NCI-H345 (cell line): ENCODE data around the gene CDC42BPG.

Experiments
- DNase-seq: peaks from one replicate; lab custom pipeline; 2025; lab: John Stamatoyannopoulos, UW

Gene CDC42BPG

GRCh38 chr11:64878494-64879243 is 34.2 kb upstream of the CDC42BPG start, which contains the start of gene EHD1:
Gene EHD1 (minus strand): TSS chr11:64878621. CDS start chr11:64878464, 157 bp downstream.
- DNase-seq: peak; percentile 99

- DNase-seq: no peak
These were observed 33.7 kb upstream of the CDC42BPG start for GRCh38 chr11:64878223-64878493.

- DNase-seq: peak; percentile 40
These were observed 33.2 kb upstream of the CDC42BPG start for GRCh38 chr11:64877390-64878222.

GRCh38 chr11:64876835-64877341 is 32.4 kb upstream of the CDC42BPG start:
- DNase-seq: no peak

GRCh38 chr11:64876229-64876750 is 31.8 kb upstream of the CDC42BPG start:
- DNase-seq: no peak

- no peak for DNase-seq
These were observed 31.1 kb upstream of the CDC42BPG start for GRCh38 chr11:64875369-64876228.

- no peak for DNase-seq
These were observed 30.1 kb upstream of the CDC42BPG start for GRCh38 chr11:64874308-64875240.

GRCh38 chr11:64872790-64873488 is 28.5 kb upstream of the CDC42BPG start:
- DNase-seq: no peak

- DNase-seq: no peak
These were observed 27.0 kb upstream of the CDC42BPG start for GRCh38 chr11:64871492-64871891.

- no peak for DNase-seq
These were observed 26.5 kb upstream of the CDC42BPG start for GRCh38 chr11:64870893-64871466.

GRCh38 chr11:64870176-64870892 is 25.9 kb upstream of the CDC42BPG start:
- DNase-seq: no peak

- DNase-seq: no peak
These were observed 25.2 kb upstream of the CDC42BPG start for GRCh38 chr11:64869571-64870175.

GRCh38 chr11:64868904-64869570 is 24.6 kb upstream of the CDC42BPG start:
- no peak for DNase-seq

- no peak for DNase-seq
These were observed 23.5 kb upstream of the CDC42BPG start for GRCh38 chr11:64867748-64868462.

- DNase-seq: no peak
These were observed 21.7 kb upstream of the CDC42BPG start for GRCh38 chr11:64866173-64866491.

- DNase-seq: no peak
These were observed 21.1 kb upstream of the CDC42BPG start for GRCh38 chr11:64865286-64866172.
